GM19324 (cell line): ENCODE results near the gene NME7.
"Not testable (repeated sequence)": the region's sequence is repeated elsewhere in the genome, so short reads cannot be mapped to it uniquely, and the experiment has no call there.

Experiments used
- ATAC-seq: cut with Tn5 transposase; IDR thresholded peaks from one replicate; pipeline ENCODE4 v1.9.1; 2021; ENCODE audit warnings: mild to moderate bottlenecking, moderate library complexity; ENCODE audit not compliant: unreplicated experiment, low FRiP score

NME7 gene

GRCh38 chr1:169308313-169309039 is 59.1 kb downstream of the NME7 start:
- no peak for ATAC-seq

- no peak for ATAC-seq
These were observed 60.4 kb downstream of the NME7 start for GRCh38 chr1:169307176-169307575.

- ATAC-seq = no peak
These were observed 61.6 kb downstream of the NME7 start for GRCh38 chr1:169305948-169306347.

- ATAC-seq = no peak
These were observed 62.2 kb downstream of the NME7 start for GRCh38 chr1:169305356-169305755.

- ATAC-seq = no peak
These were observed 66.7 kb downstream of the NME7 start for GRCh38 chr1:169300854-169301253.

- no peak for ATAC-seq
These were observed 69.2 kb downstream of the NME7 start for GRCh38 chr1:169298441-169298840.

GRCh38 chr1:169295846-169296245 is 71.8 kb downstream of the NME7 start:
- no peak for ATAC-seq

- ATAC-seq = no peak
These were observed 72.2 kb downstream of the NME7 start for GRCh38 chr1:169295425-169295824.

GRCh38 chr1:169289016-169289415 is 78.6 kb downstream of the NME7 start:
- no peak for ATAC-seq

- ATAC-seq = no peak
These were observed 79.6 kb downstream of the NME7 start for GRCh38 chr1:169288011-169288414.

GRCh38 chr1:169287280-169287679 is 80.3 kb downstream of the NME7 start:
- ATAC-seq = no peak

- not testable (repeated sequence) for ATAC-seq
These were observed 86.0 kb downstream of the NME7 start for GRCh38 chr1:169281562-169281961.

- no peak for ATAC-seq
These were observed 96.5 kb downstream of the NME7 start for GRCh38 chr1:169271098-169271497.

GRCh38 chr1:169266133-169266532 is 101.5 kb downstream of the NME7 start:
- no peak for ATAC-seq

GRCh38 chr1:169263059-169263458 is 104.5 kb downstream of the NME7 start:
- ATAC-seq = no peak

GRCh38 chr1:169261884-169262283 is 105.7 kb downstream of the NME7 start:
- no peak for ATAC-seq

- no peak for ATAC-seq
These were observed 107.0 kb downstream of the NME7 start for GRCh38 chr1:169260478-169261151.

- no peak for ATAC-seq
These were observed 107.8 kb downstream of the NME7 start for GRCh38 chr1:169259816-169260215.

- no peak for ATAC-seq
These were observed 116.8 kb downstream of the NME7 start for GRCh38 chr1:169250795-169251194.

- no peak for ATAC-seq
These were observed 117.6 kb downstream of the NME7 start for GRCh38 chr1:169250022-169250421.

- no peak for ATAC-seq
These were observed 118.0 kb downstream of the NME7 start for GRCh38 chr1:169249611-169250010.

- no peak for ATAC-seq
These were observed 121.9 kb downstream of the NME7 start for GRCh38 chr1:169245706-169246105.
